ENCODE results near the gene CFTR.
"Not testable (repeated sequence)": the region's sequence is repeated elsewhere in the genome, so short reads cannot be mapped to it uniquely, and the experiment has no call there.

Gene CFTR

DNA sequence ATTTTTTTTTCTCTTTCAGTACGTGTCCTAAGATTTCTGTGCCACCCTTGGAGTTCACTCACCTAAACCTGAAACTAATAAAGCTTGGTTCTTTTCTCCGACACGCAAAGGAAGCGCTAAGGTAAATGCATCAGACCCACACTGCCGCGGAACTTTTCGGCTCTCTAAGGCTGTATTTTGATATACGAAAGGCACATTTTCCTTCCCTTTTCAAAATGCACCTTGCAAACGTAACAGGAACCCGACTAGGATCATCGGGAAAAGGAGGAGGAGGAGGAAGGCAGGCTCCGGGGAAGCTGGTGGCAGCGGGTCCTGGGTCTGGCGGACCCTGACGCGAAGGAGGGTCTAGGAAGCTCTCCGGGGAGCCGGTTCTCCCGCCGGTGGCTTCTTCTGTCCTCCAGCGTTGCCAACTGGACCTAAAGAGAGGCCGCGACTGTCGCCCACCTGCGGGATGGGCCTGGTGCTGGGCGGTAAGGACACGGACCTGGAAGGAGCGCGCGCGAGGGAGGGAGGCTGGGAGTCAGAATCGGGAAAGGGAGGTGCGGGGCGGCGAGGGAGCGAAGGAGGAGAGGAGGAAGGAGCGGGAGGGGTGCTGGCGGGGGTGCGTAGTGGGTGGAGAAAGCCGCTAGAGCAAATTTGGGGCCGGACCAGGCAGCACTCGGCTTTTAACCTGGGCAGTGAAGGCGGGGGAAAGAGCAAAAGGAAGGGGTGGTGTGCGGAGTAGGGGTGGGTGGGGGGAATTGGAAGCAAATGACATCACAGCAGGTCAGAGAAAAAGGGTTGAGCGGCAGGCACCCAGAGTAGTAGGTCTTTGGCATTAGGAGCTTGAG lies at the start of gene CFTR:
TSS of gene CFTR (plus strand) at position 801 of the 830 bp plus-strand sequence. CDS start 70 bp downstream, outside the sequence.
- no peak for DNase-seq

DNA sequence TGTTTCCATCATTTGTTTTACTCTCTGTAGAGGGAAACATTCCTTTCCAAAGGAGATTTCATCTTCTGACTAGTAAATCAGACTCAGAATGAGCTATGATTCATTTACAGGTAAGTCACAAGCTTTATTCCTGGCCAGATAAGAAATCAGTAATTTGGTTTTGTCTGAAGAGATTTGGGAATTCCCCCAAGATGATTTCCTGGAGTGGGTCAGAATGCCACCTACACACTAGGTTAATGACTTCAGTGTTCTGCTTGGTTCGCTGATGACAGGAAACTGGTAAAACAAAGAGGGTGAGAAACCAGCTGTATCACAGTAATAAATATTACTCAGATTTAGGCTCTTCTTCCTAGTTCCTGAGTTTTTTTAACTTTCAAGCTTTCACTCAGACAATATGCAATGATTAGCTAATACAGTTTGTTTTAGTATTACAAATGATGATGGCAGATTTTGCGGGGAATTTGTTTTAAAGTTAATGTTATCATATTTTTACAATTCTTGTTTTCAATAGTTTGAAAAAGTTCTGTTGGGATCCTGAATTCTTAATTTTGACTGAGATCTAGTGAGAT lies 44.3 kb upstream of the CFTR start:
- DNase-seq = no peak

DNA sequence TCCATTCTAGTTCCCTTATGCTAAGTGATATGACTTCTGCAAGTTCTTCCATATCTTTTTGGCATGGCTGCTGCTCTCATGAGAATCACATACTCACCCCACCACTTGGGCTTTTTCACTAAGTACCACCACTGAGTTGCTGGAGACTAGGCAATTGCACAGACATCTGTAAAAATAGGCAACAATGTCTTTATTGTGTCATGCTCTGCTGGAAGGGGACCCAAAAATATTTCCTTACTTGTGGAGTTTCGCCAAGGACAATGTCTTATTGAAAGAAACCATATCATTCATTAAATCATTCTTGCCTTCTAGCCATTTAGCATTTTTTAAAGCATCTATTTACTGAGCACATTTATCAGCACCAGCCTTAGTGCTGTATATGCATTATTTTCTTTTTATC lies 35.2 kb upstream of the CFTR start:
- DNase-seq = no peak

DNA sequence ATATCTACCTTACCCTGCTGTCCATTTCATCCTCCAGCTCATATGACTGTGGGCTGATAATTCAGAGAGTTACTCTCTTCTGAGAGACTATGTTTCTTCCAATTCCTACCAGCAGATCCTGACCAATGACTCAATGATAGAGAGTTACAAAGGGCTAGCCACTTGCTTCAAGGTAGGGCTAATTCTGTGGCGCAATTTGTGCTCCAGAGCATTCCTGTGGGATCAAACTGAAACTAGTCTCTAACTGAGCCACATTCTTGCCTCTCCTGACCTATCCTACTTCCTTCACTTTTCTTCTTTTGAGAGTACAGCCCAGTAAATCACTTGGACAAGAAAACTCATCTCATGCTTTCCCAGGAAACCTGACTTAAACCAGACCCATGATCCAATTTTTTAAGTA lies 34.6 kb upstream of the CFTR start:
- DNase-seq = no peak

GRCh38 chr7:117446220-117446815 lies 33.5 kb upstream of the CFTR start:
- DNase-seq = no peak

- no peak for DNase-seq
These were observed 31.2 kb upstream of the CFTR start for GRCh38 chr7:117448655-117449054.

GRCh38 chr7:117458977-117459583 lies 20.7 kb upstream of the CFTR start:
- peak; percentile 23 for DNase-seq

DNA sequence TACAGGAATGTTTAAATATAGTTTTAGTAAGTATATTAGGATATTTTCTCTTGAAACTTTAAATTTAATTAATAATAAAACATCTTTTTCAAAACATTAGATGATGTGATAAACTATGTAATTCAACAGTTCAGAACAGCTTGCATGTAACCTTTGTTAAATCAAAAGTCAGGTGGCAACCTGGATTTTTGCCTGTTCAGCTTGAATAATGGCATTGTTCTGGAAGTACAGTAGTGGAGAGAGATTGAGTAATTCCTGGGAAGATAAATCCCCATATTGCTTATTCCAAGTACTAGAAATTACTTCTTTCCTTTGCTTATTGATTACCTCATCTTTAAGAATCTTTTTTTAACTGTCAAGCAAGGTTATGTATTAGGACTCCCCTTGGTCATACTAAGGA lies 20.1 kb upstream of the CFTR start:
- DNase-seq = no peak

GRCh38 chr7:117460815-117461214 lies 19.0 kb upstream of the CFTR start:
- not testable (repeated sequence) for DNase-seq

GRCh38 chr7:117468174-117468573 lies 11.7 kb upstream of the CFTR start:
- DNase-seq = no peak

DNA sequence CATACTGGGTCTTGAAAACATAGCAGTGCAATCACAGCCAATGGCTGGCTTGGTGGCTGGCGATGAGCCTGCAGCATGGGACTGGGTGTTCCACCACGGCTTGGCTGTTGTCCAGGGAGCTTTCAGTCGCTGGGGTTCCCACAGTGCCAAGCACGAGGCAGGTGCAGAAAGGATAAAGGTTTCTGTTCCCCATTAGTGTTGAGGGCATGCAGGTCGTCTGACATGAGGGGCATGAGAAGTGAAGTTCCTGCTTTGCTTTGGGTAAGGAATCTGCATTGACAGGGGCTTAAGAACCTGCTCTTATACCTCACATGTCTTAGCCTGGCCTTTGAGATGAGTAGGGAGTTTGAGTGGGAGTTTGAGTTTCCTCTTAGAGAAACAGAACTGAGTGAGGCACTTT lies 9.0 kb upstream of the CFTR start:
- no peak for DNase-seq

GRCh38 chr7:117472335-117472734 lies 7.5 kb upstream of the CFTR start:
- DNase-seq = no peak

- no peak for DNase-seq
These were observed 3.1 kb upstream of the CFTR start for GRCh38 chr7:117476557-117477215.

DNA sequence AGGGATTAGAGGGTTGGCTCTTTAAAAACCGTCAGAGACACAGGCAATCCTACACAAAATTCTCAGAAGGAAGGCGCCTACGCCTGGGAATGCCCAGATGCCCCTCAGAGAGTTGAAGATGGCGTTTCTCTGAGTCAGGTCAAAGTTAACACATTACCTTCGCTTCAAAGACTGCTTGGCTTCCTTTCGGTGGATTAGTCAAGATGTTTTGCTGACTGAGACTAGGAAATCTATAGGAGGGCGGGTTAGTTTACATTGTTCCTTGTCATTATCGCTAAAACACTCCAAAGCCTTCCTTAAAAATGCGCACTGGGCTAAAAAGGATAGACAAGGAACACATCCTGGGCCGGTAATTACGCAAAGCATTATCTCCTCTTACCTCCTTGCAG lies 995 bp upstream of the CFTR start:
- no peak for DNase-seq

- DNase-seq = no peak
These were observed 184 bp downstream of the CFTR start for GRCh38 chr7:117480055-117480362.

GRCh38 chr7:117480978-117481377 lies 1.2 kb downstream of the CFTR start:
- DNase-seq = no peak

GRCh38 chr7:117485118-117485620 lies 5.3 kb downstream of the CFTR start:
- DNase-seq = no peak

DNA sequence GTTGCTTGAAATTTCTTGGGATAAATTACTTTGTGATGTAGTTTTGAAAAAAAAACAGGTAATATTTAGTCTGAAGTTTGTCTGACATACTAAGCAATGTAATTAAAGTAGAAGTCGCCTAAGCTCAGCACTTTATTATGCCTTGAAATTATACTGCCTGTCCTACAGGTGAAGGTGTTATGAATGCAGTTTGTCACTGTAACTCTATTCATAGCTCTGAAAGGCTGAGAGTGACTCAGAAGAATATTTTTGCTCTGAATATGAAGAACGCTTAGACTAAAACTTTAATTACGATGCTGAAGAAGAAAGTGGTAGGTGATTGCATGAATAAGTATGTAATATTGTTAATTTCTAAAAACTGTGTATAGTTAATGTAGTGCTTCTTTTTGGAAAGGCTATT lies 9.2 kb downstream of the CFTR start:
- DNase-seq = no peak

DNA sequence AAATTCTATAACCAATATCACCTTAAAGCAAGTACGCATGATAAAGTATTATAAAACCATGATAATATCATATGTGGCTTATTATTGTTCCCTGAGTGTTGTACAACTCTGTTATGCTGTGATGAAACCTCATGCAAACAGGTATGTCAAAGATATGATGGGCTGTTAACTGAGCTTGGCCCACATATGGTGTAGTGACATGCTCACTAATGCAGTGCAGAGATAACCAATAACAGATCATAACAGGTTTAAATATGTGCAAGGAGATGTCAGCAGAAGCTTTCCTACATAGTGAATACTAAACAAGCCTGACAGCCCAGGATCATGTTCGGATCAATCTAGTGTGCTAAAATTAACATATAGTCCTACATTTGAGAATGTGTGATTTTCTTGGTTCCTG lies 9.6 kb downstream of the CFTR start:
- no peak for DNase-seq

DNA sequence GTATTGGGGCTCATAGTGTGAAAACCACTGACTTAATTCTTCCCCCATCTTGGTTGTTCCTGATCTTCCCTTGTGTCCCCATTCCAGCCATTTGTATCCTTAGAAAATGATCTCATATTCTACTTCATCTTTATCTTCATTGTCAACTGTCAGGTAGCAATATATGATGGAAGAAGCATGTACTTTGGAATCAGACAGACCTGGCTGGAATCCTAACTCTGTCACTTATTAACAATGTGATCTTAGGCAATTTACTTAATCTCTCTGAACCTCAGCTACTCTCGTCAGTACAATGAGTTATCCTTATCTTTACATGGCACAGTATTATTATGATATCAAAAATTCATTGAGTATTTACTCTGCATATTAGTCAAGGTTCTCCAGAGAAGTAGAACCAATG lies 10.1 kb downstream of the CFTR start:
- no peak for DNase-seq

GRCh38 chr7:117492649-117493048 lies 12.8 kb downstream of the CFTR start:
- no peak for DNase-seq

- DNase-seq = no peak
These were observed 13.6 kb downstream of the CFTR start for GRCh38 chr7:117493460-117493859.

DNA sequence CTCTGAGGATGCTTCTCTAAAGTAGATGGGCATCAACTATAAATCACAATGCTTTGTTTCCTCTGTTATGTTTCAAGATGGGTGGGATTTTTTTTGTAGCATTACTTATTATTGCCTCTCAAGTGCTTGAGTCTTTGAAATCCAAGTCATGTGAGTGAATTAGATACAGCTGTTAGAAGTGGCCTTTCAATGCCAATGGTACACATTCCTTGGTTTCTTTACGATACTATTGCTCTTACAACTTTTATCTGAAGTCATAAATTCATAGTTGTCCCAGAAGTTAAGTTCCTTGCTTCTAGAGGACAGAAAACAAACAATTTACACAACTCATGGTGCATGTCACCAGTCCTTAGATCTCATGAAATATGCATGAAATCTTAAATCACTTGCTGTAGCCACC lies 15.5 kb downstream of the CFTR start:
- DNase-seq = no peak

All from NCI-H774 (cell line).